ENCODE measurements around the gene MYCL.

DNA sequence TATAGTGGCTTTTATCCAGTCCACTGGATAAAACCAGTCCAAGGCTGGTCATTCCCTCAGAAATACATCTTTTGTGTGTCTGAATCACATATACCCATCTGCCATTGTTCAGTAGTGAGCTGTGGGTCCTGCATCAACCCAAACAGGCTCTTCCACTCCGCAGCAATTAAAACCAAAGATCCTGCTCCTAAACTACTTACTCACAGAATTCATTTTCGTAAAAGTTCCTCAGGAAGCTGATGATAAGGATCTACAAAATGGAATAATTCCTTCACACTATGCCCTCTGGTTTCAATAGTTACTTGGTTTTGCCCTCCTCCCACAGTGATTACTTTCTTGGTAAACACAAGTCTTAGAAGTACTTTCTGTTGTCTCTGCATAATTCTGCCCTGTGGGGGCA lies 48.2 kb upstream of the MYCL start:
- TF ChIP-seq, protein P1, sequence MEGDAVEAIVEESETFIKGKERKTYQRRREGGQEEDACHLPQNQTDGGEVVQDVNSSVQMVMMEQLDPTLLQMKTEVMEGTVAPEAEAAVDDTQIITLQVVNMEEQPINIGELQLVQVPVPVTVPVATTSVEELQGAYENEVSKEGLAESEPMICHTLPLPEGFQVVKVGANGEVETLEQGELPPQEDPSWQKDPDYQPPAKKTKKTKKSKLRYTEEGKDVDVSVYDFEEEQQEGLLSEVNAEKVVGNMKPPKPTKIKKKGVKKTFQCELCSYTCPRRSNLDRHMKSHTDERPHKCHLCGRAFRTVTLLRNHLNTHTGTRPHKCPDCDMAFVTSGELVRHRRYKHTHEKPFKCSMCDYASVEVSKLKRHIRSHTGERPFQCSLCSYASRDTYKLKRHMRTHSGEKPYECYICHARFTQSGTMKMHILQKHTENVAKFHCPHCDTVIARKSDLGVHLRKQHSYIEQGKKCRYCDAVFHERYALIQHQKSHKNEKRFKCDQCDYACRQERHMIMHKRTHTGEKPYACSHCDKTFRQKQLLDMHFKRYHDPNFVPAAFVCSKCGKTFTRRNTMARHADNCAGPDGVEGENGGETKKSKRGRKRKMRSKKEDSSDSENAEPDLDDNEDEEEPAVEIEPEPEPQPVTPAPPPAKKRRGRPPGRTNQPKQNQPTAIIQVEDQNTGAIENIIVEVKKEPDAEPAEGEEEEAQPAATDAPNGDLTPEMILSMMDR (CRISPR knock-in tag; IDR thresholded peaks at IDR 0.05): no peak
- no peak for TF ChIP-seq YY1 (IDR thresholded peaks at IDR 0.05; ENCODE audit: insufficient read depth, insufficient replicate concordance, low read depth, low read length)
- no peak for TF ChIP-seq ZNF589 (CRISPR knock-in tag; conservative IDR thresholded peaks at IDR 0.05)
- TF ChIP-seq TOE1 (CRISPR knock-in tag; IDR thresholded peaks at IDR 0.05): no peak
- TF ChIP-seq, protein P2, sequence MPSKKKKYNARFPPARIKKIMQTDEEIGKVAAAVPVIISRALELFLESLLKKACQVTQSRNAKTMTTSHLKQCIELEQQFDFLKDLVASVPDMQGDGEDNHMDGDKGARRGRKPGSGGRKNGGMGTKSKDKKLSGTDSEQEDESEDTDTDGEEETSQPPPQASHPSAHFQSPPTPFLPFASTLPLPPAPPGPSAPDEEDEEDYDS (CRISPR knock-in tag; IDR thresholded peaks at IDR 0.05): no peak
